IMR-90 (cell line): Measurements from ENCODE around the gene VPS26A. TPM values are rescaled to one million over a fixed set of nuclear protein-coding genes. Genes with fewer than 3 reads are reported as not detected.

ENCODE experiments used
- ATAC-seq: fragments of 200-7000 bp; cut with Tn5 transposase; 2 replicates; pipeline ENCODE4 v1.9.1; 2020; ENCODE audit warnings: low read depth, mild to moderate bottlenecking, moderate library complexity
- BruUV-seq: library from RNA; stranded (reverse); fragments of 400-500 nt; replicated peaks from 2 replicates; lab custom pipeline; 2021; lab: Mats Ljungman, UMichigan
- CTCF ChIA-PET: fragments of 300-600 bp; formaldehyde crosslinking; extraction: SDS; loops from one replicate; lab custom pipeline; 2021; ENCODE audit warnings: antibody characterized with exemption; lab: Yijun Ruan, JAX
- POLR2A ChIA-PET: fragments of 300-600 bp; sonication (Branson Sonifier 250); formaldehyde crosslinking; loops from one replicate; lab custom pipeline; 2022; ENCODE audit warnings: antibody characterized with exemption; ENCODE audit not compliant: unreplicated experiment; lab: Charles Lee
- DNase-seq: peaks from one replicate; pipeline ENCODE4 v3.0.0; 2013
- H2AFZ ChIP-seq: replicated peaks from 2 replicates; pipeline ENCODE3; 2013; ENCODE audit warnings: low read length, mild to moderate bottlenecking; ENCODE audit not compliant: poor library complexity
- H2AK5ac ChIP-seq: 2 replicates; pipeline ENCODE4 v1.6.1; 2013; ENCODE audit warnings: low read depth, low read length, inconsistent platforms
- H2AK9ac ChIP-seq: replicated peaks from 2 replicates; pipeline ENCODE3; 2013; ENCODE audit warnings: mild to moderate bottlenecking, low read depth, low read length, moderate library complexity; ENCODE audit not compliant: poor library complexity
- H2BK120ac ChIP-seq: 2 replicates; pipeline ENCODE4 v1.6.1; 2013; ENCODE audit warnings: low read depth, low read length, inconsistent platforms
- H2BK15ac ChIP-seq: 3 replicates; pipeline ENCODE4 v1.6.1; 2013; ENCODE audit warnings: low read depth, low read length, inconsistent platforms
- H2BK20ac ChIP-seq: 2 replicates; pipeline ENCODE4 v1.6.1; 2013; ENCODE audit warnings: low read depth, mild to moderate bottlenecking, inconsistent platforms, low read length, moderate library complexity
- H2BK5ac ChIP-seq: 2 replicates; pipeline ENCODE4 v1.6.1; 2013; ENCODE audit warnings: mild to moderate bottlenecking, low read depth, low read length, inconsistent platforms; ENCODE audit not compliant: poor library complexity, severe bottlenecking
- H3K14ac ChIP-seq: replicated peaks from 2 replicates; pipeline ENCODE4 v1.6.1; 2013; ENCODE audit warnings: low read depth, low read length, inconsistent platforms
- H3K18ac ChIP-seq: 2 replicates; pipeline ENCODE4 v1.6.1; 2013; ENCODE audit warnings: low read depth, low read length, control low read depth
- H3K23ac ChIP-seq: 2 replicates; pipeline ENCODE4 v1.6.1; 2013; ENCODE audit warnings: low read depth, low read length, inconsistent platforms
- H3K27ac ChIP-seq: 2 replicates; pipeline ENCODE4 v1.5.1; 2013; ENCODE audit warnings: mild to moderate bottlenecking, control low read depth, low read length; ENCODE audit not compliant: insufficient read depth
- H3K27me3 ChIP-seq: 2 replicates; pipeline ENCODE4 v1.6.1; 2013; ENCODE audit warnings: low read length; ENCODE audit not compliant: control insufficient read depth, insufficient read depth
- H3K36me3 ChIP-seq: 2 replicates; pipeline ENCODE4 v1.6.1; 2013; ENCODE audit warnings: low read length, mixed read lengths; ENCODE audit not compliant: control insufficient read depth, insufficient read depth
- H3K4ac ChIP-seq: 2 replicates; pipeline ENCODE4 v1.6.1; 2013; ENCODE audit warnings: low read depth, low read length, inconsistent platforms
- H3K4me1 ChIP-seq: 2 replicates; pipeline ENCODE4 v1.6.1; 2013; ENCODE audit warnings: low read length, mixed read lengths; ENCODE audit not compliant: control insufficient read depth, insufficient read depth
- H3K4me2 ChIP-seq: 2 replicates; pipeline ENCODE4 v1.6.1; 2013; ENCODE audit warnings: low read depth, mild to moderate bottlenecking, control low read depth, low read length, moderate library complexity
- H3K4me3 ChIP-seq: 2 replicates; pipeline ENCODE4 v1.5.1; 2013; ENCODE audit warnings: low read depth, mild to moderate bottlenecking, control low read depth, low read length, moderate library complexity; ENCODE audit not compliant: insufficient read depth
- H3K56ac ChIP-seq: 2 replicates; pipeline ENCODE4 v1.6.1; 2013; ENCODE audit warnings: low read length, inconsistent platforms; ENCODE audit not compliant: insufficient read depth; ENCODE audit errors: extremely low read depth
- H3K79me1 ChIP-seq, 2 experiments: 2 replicates each; pipeline ENCODE4 v1.6.1; 2013; ENCODE audit warnings: low read length in 2 of 2, inconsistent platforms in 1 of 2, low read depth in 1 of 2
- H3K9ac ChIP-seq: 2 replicates; pipeline ENCODE4 v1.6.1; 2013; ENCODE audit warnings: low read depth, low read length, control low read depth
- H3K9me1 ChIP-seq: 2 replicates; pipeline ENCODE4 v1.6.1; 2013; ENCODE audit warnings: low read length, inconsistent platforms; ENCODE audit not compliant: insufficient read depth
- H3K9me3 ChIP-seq: 2 replicates; pipeline ENCODE4 v1.6.1; 2013; ENCODE audit warnings: low read length; ENCODE audit not compliant: control insufficient read depth, insufficient read depth
- H4K20me1 ChIP-seq: 2 replicates; pipeline ENCODE4 v1.6.1; 2013; ENCODE audit warnings: low read length, inconsistent platforms; ENCODE audit not compliant: insufficient read depth
- H4K5ac ChIP-seq: 2 replicates; pipeline ENCODE4 v1.6.1; 2013; ENCODE audit warnings: mild to moderate bottlenecking, low read depth, low read length, control low read depth
- H4K8ac ChIP-seq, 2 experiments: 2 replicates each; pipeline ENCODE4 v1.6.1; 2013; ENCODE audit warnings: low read depth in 2 of 2, low read length in 2 of 2, control low read depth in 1 of 2, inconsistent platforms in 1 of 2
- H4K91ac ChIP-seq: 2 replicates; pipeline ENCODE4 v1.6.1; 2013; ENCODE audit warnings: low read depth, low read length, inconsistent platforms; ENCODE audit not compliant: insufficient read depth
- BHLHE40 ChIP-seq: fragments of 150-350 bp; IDR thresholded peaks from 2 replicates; pipeline ENCODE4 v1.6.1; 2016; ENCODE audit warnings: mild to moderate bottlenecking, low read depth, low read length
- CEBPB ChIP-seq: IDR thresholded peaks from 2 replicates; pipeline ENCODE4 v1.6.1; 2012; ENCODE audit warnings: low read depth, low read length, improper control_type of control experiment
- CHD1 ChIP-seq: IDR thresholded peaks from 2 replicates; pipeline ENCODE4 v1.6.1; 2012; ENCODE audit warnings: low read depth, low read length, improper control_type of control experiment
- CTCF ChIP-seq: conservative IDR thresholded peaks from 2 replicates; pipeline ENCODE4 v1.5.1; 2012; ENCODE audit warnings: mild to moderate bottlenecking, low read depth, low read length, improper control_type of control experiment
- ELK1 ChIP-seq: fragments of 150-350 bp; IDR thresholded peaks from 2 replicates; pipeline ENCODE4 v1.6.1; 2016; ENCODE audit warnings: low read depth, mild to moderate bottlenecking, low read length, moderate library complexity, borderline replicate concordance
- FOS ChIP-seq: fragments of 150-350 bp; IDR thresholded peaks from 2 replicates; pipeline ENCODE4 v1.6.1; 2016; ENCODE audit warnings: low read depth, low read length
- MAFK ChIP-seq: IDR thresholded peaks from 2 replicates; pipeline ENCODE4 v1.6.1; 2012; ENCODE audit warnings: low read depth, low read length, improper control_type of control experiment
- MAZ ChIP-seq: IDR thresholded peaks from 2 replicates; pipeline ENCODE4 v1.6.1; 2012; ENCODE audit warnings: low read depth, mild to moderate bottlenecking, low read length, improper control_type of control experiment, moderate library complexity, borderline replicate concordance
- MXI1 ChIP-seq: IDR thresholded peaks from 2 replicates; pipeline ENCODE4 v1.6.1; 2012; ENCODE audit warnings: low read depth, mild to moderate bottlenecking, low read length, moderate library complexity, borderline replicate concordance
- NFE2L2 ChIP-seq: fragments of 150-350 bp; IDR thresholded peaks from 2 replicates; pipeline ENCODE4 v1.6.1; 2016; ENCODE audit warnings: low read depth, mild to moderate bottlenecking, low read length
- POLR2A ChIP-seq: IDR thresholded peaks from 2 replicates; pipeline ENCODE4 v1.6.1; 2012; ENCODE audit warnings: mild to moderate bottlenecking, low read depth, low read length
- RAD21 ChIP-seq: IDR thresholded peaks from 2 replicates; pipeline ENCODE4 v1.6.1; 2012; ENCODE audit warnings: low read length, improper control_type of control experiment
- RCOR1 ChIP-seq: IDR thresholded peaks from 2 replicates; pipeline ENCODE4 v1.6.1; 2012; ENCODE audit warnings: mild to moderate bottlenecking, low read length, improper control_type of control experiment; ENCODE audit not compliant: insufficient replicate concordance
- RFX5 ChIP-seq: IDR thresholded peaks from 2 replicates; pipeline ENCODE4 v1.8.0; 2012; ENCODE audit warnings: low read depth, mild to moderate bottlenecking, low read length, moderate library complexity
- SMC3 ChIP-seq: fragments of 150-350 bp; IDR thresholded peaks from 2 replicates; pipeline ENCODE4 v1.6.1; 2016; ENCODE audit warnings: low read depth, mild to moderate bottlenecking, antibody characterized with exemption, low read length, moderate library complexity
- WGBS, 2 experiments: methylation state at CpG; one replicate each; pipeline versions ENCODE4 v1.1.5 to v1.1.7; 2013; ENCODE audit warnings: missing lambda C conversion rate in 2 of 2; ENCODE audit not compliant: insufficient read length in 1 of 2; ENCODE audit errors: extremely low coverage in 2 of 2; 5-methylcytosine and 5-hydroxymethylcytosine counted together
- dilution Hi-C: fragments of 300-500 bp; cut with HindIII; formaldehyde crosslinking; loops from one replicate; pipeline ENCODE4 v1.14.3; 2018; ENCODE audit warnings: low sequenced_read_pairs; ENCODE audit not compliant: unreplicated experiment
- in situ Hi-C: fragments of 300-500 bp; cut with MboI; formaldehyde crosslinking; loops from 3 replicates; pipeline ENCODE4 v1.14.3; 2019; ENCODE audit warnings: low sequenced_read_pairs, inconsistent platforms, mixed read lengths
- intact Hi-C: fragments of 100-400 bp; cut with micrococcal nuclease; formaldehyde crosslinking; loops from 2 replicates; pipeline ENCODE4 v1.10.0; 2022
- polyA plus RNA-seq, 3 experiments: library from polyadenylated mRNA; depleted of rRNA; stranded (reverse); fragments of >200 nt; gene quantifications; 2 replicates each; pipeline ENCODE4 v1.2.3, GENCODE V29; 2012; ENCODE audit warnings: low replicate concordance in 1 of 3
- total RNA-seq: library from RNA; depleted of rRNA; stranded (reverse); fragments of >200 nt; gene quantifications from 2 replicates; pipeline ENCODE4 v1.2.3, GENCODE V29; 2012
- TF ChIP-seq, protein P1 (sequence below): fragments of 150-350 bp; IDR thresholded peaks from 2 replicates; pipeline ENCODE4 v1.6.1; 2017; ENCODE audit warnings: mild to moderate bottlenecking, antibody characterized with exemption, low read length, low read depth

The VPS26A gene
- total and polyA plus RNA-seq, 2 of the 4 experiments (the other 2 are of a cell fraction) = 7.2 to 18.7 TPM

- DNase-seq = peak; percentile 38
- Histone ChIP-seq H3K36me3 (no peaks in the 10 kb centered on the region), H2BK20ac (no peak overlapping the region), H2BK120ac (no peak overlapping the region), H4K8ac (no peak overlapping the region), H3K27me3 (no peaks in the 10 kb centered on the region; the same call in none of the 2 replicates), H4K20me1 (no peaks in the 10 kb centered on the region), H3K4ac (no peak overlapping the region), H3K4me1 (no peaks in the 10 kb centered on the region), H4K91ac (no peak overlapping the region), H2AK5ac (no peak overlapping the region), H3K18ac (no peak overlapping the region), H3K27ac (no peak overlapping the region), H2BK5ac (no peak overlapping the region), H2AK9ac (no peak overlapping the region), H3K79me1 (no peaks in the 10 kb centered on the region), H3K9me3 (peaks cover 5% of the 10 kb centered on the region), H3K14ac (no peak overlapping the region), H3K23ac (no peak overlapping the region), H3K9ac (no peak overlapping the region), H4K5ac (no peak overlapping the region), H3K4me2 (no peak overlapping the region), H2AFZ (no peak overlapping the region), H3K56ac (no peak overlapping the region), H3K9me1 (no peaks in the 10 kb centered on the region), H2BK15ac (no peak overlapping the region), H3K4me3 (no peak overlapping the region)
- no peak for ATAC-seq
- intact Hi-C loops = no loop called here
- in situ Hi-C loops = no loop called here
- TF ChIP-seq MAZ (no peak), NFE2L2 (no peak), FOS (no peak), RFX5 (no peak), CTCF (no peak), MXI1 (no peak), MAFK (no peak), POLR2A (no peak), ELK1 (no peak), CEBPB (no peak), RAD21 (no peak), RCOR1 (no peak), BHLHE40 (no peak), CHD1 (no peak), SMC3 (no peak)
- TF ChIP-seq, protein P1, sequence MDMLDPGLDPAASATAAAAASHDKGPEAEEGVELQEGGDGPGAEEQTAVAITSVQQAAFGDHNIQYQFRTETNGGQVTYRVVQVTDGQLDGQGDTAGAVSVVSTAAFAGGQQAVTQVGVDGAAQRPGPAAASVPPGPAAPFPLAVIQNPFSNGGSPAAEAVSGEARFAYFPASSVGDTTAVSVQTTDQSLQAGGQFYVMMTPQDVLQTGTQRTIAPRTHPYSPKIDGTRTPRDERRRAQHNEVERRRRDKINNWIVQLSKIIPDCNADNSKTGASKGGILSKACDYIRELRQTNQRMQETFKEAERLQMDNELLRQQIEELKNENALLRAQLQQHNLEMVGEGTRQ = no peak
- dilution Hi-C loops = loop anchor here (25.0 kb wide), 1 partner anchor 89 kb away; no protein-coding TSS in a partner anchor
- ChIA-PET CTCF (no interaction called here), POLR2A (no interaction called here)
- no CpG with 5 or more reads among the region's 6 CpGs for WGBS, 2 experiments
- no TSS peak for BruUV-seq
These were observed 22.4 kb upstream of the VPS26A start for GRCh38 chr10:69101451-69102095.
